ENCODE results near the gene NGDN. TPM values are rescaled to one million over a fixed set of nuclear protein-coding genes. Genes with fewer than 3 reads are reported as not detected.

Gene NGDN
- total RNA-seq, 1 donor from 2014 or later, result 60.1 TPM

GRCh38 chr14:23442721-23443356, 26.7 kb upstream of the NGDN start:
- Histone ChIP-seq H2AFZ (replicated peaks) (peak overlapping the region; percentile 54), H3K4me1 (peaks cover 43% of the 10 kb centered on the region), H3K9ac (no peak overlapping the region), H3K27ac (no peak overlapping the region), H3F3A (ENCODE audit: low read depth) (peaks cover 29% of the 10 kb centered on the region), H3K4me2 (peak overlapping the region; percentile 75), H3K27me3 (peaks cover 9% of the 10 kb centered on the region), H3K9me3 (ENCODE audit: low read depth) (no peaks in the 10 kb centered on the region), H3K4me3 (no peak overlapping the region), H3K36me3 (no peaks in the 10 kb centered on the region), H3K79me2 (ENCODE audit: low read depth) (no peaks in the 10 kb centered on the region), H4K20me1 (ENCODE audit: low read depth) (no peaks in the 10 kb centered on the region)
- H3K4me3 Mint-ChIP-seq, result no peak overlapping the region
- H3K36me3 Mint-ChIP-seq, result no peaks in the 10 kb centered on the region
- H3K9me3 Mint-ChIP-seq, result no peaks in the 10 kb centered on the region
- peak overlapping the region; percentile 95 for H3K27ac Mint-ChIP-seq
- DNase-seq (ENCODE audit: low spot score), result peak; percentile 78
- H3K27me3 Mint-ChIP-seq (ENCODE audit: insufficient read depth, low read depth), result peaks cover 12% of the 10 kb centered on the region
- peaks cover 45% of the 10 kb centered on the region for H3K4me1 Mint-ChIP-seq
- TF ChIP-seq CTCF (IDR thresholded peaks at IDR 0.05), result no peak
- TF ChIP-seq EZH2 (IDR thresholded peaks at IDR 0.05), result no peak
- TF ChIP-seq EZH2phosphoT487 (IDR thresholded peaks at IDR 0.05), result no peak

- peak; percentile 77 for DNase-seq (ENCODE audit: low spot score)
- no peaks in the 10 kb centered on the region for H4K20me1 ChIP-seq (ENCODE audit: low read depth)
- peaks cover 37% of the 10 kb centered on the region for H3K4me1 ChIP-seq
- peaks cover 9% of the 10 kb centered on the region for H3K27me3 ChIP-seq
- H3F3A ChIP-seq (ENCODE audit: low read depth), result peaks cover 24% of the 10 kb centered on the region
- H3K4me3 Mint-ChIP-seq, result no peak overlapping the region
- H3K36me3 ChIP-seq, result no peaks in the 10 kb centered on the region
- TF ChIP-seq EZH2phosphoT487 (IDR thresholded peaks at IDR 0.05), result no peak
- TF ChIP-seq EZH2 (IDR thresholded peaks at IDR 0.05), result no peak
- no peak for TF ChIP-seq CTCF (IDR thresholded peaks at IDR 0.05)
- no peaks in the 10 kb centered on the region for H3K36me3 Mint-ChIP-seq
- H3K9me3 ChIP-seq (ENCODE audit: low read depth), result no peaks in the 10 kb centered on the region
- peak overlapping the region; percentile 75 for H3K4me2 ChIP-seq
- H3K27ac ChIP-seq, result no peak overlapping the region
- H2AFZ ChIP-seq (replicated peaks), result peak overlapping the region; percentile 54
- H3K4me1 Mint-ChIP-seq, result peaks cover 40% of the 10 kb centered on the region
- H3K9ac ChIP-seq, result no peak overlapping the region
- H3K27me3 Mint-ChIP-seq (ENCODE audit: insufficient read depth, low read depth), result peaks cover 12% of the 10 kb centered on the region
- H3K27ac Mint-ChIP-seq, result peak overlapping the region; percentile 95
- H3K4me3 ChIP-seq, result no peak overlapping the region
- H3K79me2 ChIP-seq (ENCODE audit: low read depth), result no peaks in the 10 kb centered on the region
- no peaks in the 10 kb centered on the region for H3K9me3 Mint-ChIP-seq
These were observed 26.1 kb upstream of the NGDN start for GRCh38 chr14:23443411-23443812.

- peaks cover 35% of the 10 kb centered on the region for H3K4me1 Mint-ChIP-seq
- H3K9me3 Mint-ChIP-seq, result no peaks in the 10 kb centered on the region
- DNase-seq (ENCODE audit: low spot score), result no peak
- TF ChIP-seq EZH2 (IDR thresholded peaks at IDR 0.05) (no peak), CTCF (IDR thresholded peaks at IDR 0.05) (no peak), EZH2phosphoT487 (IDR thresholded peaks at IDR 0.05) (no peak)
- H3K4me3 Mint-ChIP-seq, result no peak overlapping the region
- H3K4me2 ChIP-seq, result peak overlapping the region; percentile 75
- no peaks in the 10 kb centered on the region for H3K9me3 ChIP-seq (ENCODE audit: low read depth)
- H4K20me1 ChIP-seq (ENCODE audit: low read depth), result no peaks in the 10 kb centered on the region
- no peak overlapping the region for H3K27ac ChIP-seq
- H2AFZ ChIP-seq (replicated peaks), result peak overlapping the region; percentile 54
- H3K4me3 ChIP-seq, result no peak overlapping the region
- H3F3A ChIP-seq (ENCODE audit: low read depth), result peaks cover 19% of the 10 kb centered on the region
- peaks cover 33% of the 10 kb centered on the region for H3K4me1 ChIP-seq
- peaks cover 9% of the 10 kb centered on the region for H3K27me3 ChIP-seq
- no peaks in the 10 kb centered on the region for H3K36me3 Mint-ChIP-seq
- H3K79me2 ChIP-seq (ENCODE audit: low read depth), result no peaks in the 10 kb centered on the region
- no peak overlapping the region for H3K27ac Mint-ChIP-seq
- H3K9ac ChIP-seq, result no peak overlapping the region
- no peaks in the 10 kb centered on the region for H3K36me3 ChIP-seq
- H3K27me3 Mint-ChIP-seq (ENCODE audit: insufficient read depth, low read depth), result peaks cover 15% of the 10 kb centered on the region
These were observed 25.6 kb upstream of the NGDN start for GRCh38 chr14:23443881-23444280.

Measured in neural progenitor cell (in vitro differentiated cells).